ENCODE data around the gene MATN4.

DNA sequence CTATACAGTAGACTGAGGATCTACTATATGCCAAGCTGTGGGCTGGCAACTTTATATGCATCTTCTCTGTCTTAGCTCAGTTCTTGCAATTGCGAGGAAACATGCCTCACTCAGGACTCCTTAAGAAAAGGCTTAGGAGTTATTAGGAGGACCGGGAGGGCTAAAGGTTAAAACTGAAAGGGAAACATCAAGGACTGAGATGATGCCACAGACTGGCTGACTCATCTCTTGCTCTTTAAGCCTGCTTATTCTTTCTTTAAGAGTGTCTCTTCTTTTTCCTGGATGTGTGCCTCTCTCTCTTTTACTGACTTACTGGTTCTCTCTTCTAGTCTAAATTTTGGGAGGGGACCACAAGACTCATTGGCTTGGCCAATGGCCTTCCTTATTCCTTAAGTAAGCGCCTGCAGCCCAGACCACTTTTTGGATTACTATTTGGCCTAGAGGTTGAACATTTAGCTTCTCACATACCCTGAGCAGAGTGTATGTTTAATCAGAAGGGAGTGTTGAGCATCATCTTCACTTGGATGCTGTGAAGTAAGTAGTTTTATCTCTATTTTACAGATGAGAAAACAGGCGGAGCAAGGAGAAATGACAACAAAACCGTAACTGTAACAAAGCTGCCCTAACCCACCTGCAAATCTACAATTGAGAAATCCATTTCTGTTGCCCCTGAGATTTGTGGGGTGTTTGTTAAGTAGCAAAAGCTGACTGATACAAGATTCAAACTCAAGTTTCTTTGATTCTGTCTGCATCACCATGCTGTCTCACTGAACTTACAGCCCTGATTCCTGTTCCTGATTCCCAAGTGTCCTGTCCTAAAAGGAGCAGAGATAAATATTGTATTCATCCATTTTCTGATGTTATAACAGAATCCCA lies 47.3 kb upstream of the MATN4 start:
- TF ChIP-seq CTCF (IDR thresholded peaks at IDR 0.05; ENCODE audit: low read length): no peak
- TF ChIP-seq EZH2 (IDR thresholded peaks at IDR 0.05; ENCODE audit: borderline replicate concordance, low read length): no peak
